Large intestine (tissue), 3 donors: ENCODE measurements around the gene DIAPH2. TPM values are rescaled to one million over a fixed set of nuclear protein-coding genes. Genes with fewer than 3 reads are reported as not detected.
"Not testable (repeated sequence)": the region's sequence is repeated elsewhere in the genome, so short reads cannot be mapped to it uniquely, and the experiment has no call there.

Source experiments
- DNase-seq, 2 donors: peaks; one replicate each; pipeline versions ENCODE4 v3.0.0 to v3.0.0-alpha.2; 2013
- H3K27ac ChIP-seq: one replicate; pipeline ENCODE4 v1.5.1; 2013; ENCODE audit warnings: low read length
- H3K27me3 ChIP-seq: 2 replicates; pipeline ENCODE4 v1.6.1; 2013; ENCODE audit warnings: low read length; ENCODE audit not compliant: control insufficient read depth, insufficient read depth
- H3K36me3 ChIP-seq: 2 replicates; pipeline ENCODE4 v1.6.1; 2013; ENCODE audit warnings: low read length; ENCODE audit not compliant: control insufficient read depth, insufficient read depth
- H3K4me1 ChIP-seq: one replicate; pipeline ENCODE4 v1.6.1; 2013; ENCODE audit warnings: low read length; ENCODE audit not compliant: control insufficient read depth, insufficient read depth
- H3K4me3 ChIP-seq: one replicate; pipeline ENCODE4 v1.5.1; 2013; ENCODE audit warnings: low read length
- H3K9me3 ChIP-seq: one replicate; pipeline ENCODE4 v1.6.1; 2013; ENCODE audit warnings: mild to moderate bottlenecking, low read depth, low read length, moderate library complexity; ENCODE audit not compliant: control insufficient read depth
- WGBS: methylation state at CpG from one replicate; pipeline ENCODE4 v1.1.5; 2013; ENCODE audit warnings: low lambda C conversion rate; ENCODE audit not compliant: insufficient coverage; 5-methylcytosine and 5-hydroxymethylcytosine counted together
- polyA plus RNA-seq: library from polyadenylated mRNA; unstranded; fragments of 120-200 nt; gene quantifications from one replicate; pipeline ENCODE4 v1.2.1, GENCODE V29; 2013

Gene DIAPH2
- polyA plus RNA-seq, 1 donor: 10.3 TPM

GRCh38 chrX:97409632-97410415, 725.2 kb downstream of the DIAPH2 start:
- H3K9me3 ChIP-seq, DNase-seq, H3K4me1 ChIP-seq, H3K27me3 ChIP-seq, H3K27ac ChIP-seq, H3K4me3 ChIP-seq, H3K36me3 ChIP-seq: not testable (repeated sequence)
- 100% methylated on average over 2 of the region's 13 CpGs for WGBS

DNA sequence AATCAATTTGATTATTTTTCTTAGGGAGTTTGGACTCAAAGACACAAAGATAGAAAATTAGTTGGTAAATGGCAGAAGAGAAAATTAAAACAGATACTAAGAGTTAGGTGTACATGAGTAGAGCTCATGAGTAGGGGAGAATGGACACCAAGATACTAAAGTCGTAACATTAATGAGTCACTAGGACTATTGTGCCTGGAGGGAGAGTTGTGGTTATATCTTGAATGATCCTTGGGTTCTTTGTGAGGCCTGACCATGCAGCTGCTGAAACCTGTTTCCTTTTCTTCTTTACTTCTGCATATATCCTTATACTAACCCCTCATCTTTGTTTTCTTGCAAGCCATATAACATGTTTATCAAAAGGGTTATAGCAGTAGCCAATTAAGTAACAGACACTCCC, 731.8 kb downstream of the DIAPH2 start:
- H3K27me3 ChIP-seq: no peaks in the 10 kb centered on the region
- no peaks in the 10 kb centered on the region for H3K4me1 ChIP-seq
- H3K27ac ChIP-seq: no peak overlapping the region
- DNase-seq: no peak
- H3K36me3 ChIP-seq: no peaks in the 10 kb centered on the region
- WGBS: no CpG with 5 or more reads among the region's 1 CpG
- H3K4me3 ChIP-seq: no peak overlapping the region
- H3K9me3 ChIP-seq: no peaks in the 10 kb centered on the region

GRCh38 chrX:97429101-97429500, 744.5 kb downstream of the DIAPH2 start:
- Histone ChIP-seq H3K36me3 (no peaks in the 10 kb centered on the region), H3K27ac (no peak overlapping the region), H3K4me1 (no peaks in the 10 kb centered on the region), H3K27me3 (no peaks in the 10 kb centered on the region), H3K4me3 (no peak overlapping the region), H3K9me3 (no peaks in the 10 kb centered on the region)
- DNase-seq: no peak
- no CpG with 5 or more reads among the region's 5 CpGs for WGBS

DNA sequence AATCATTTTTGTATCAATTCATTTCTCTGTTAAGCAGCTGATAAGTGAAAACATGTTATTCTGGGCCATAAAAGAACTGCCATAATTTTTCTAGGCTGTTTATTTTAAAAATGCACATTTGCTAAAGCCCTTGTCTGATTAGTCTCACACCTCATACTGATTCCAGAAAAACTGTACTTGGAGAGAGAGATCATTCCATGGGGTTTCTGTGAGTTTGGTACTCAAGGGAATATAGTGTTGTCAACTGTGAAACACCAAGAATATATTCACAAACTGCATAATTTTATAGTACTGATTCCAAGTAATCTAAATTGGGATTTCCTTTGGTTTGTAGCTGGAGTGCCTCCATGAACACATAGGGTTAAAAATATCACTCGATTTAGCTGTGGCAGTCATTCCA, 746.6 kb downstream of the DIAPH2 start:
- WGBS: no CpG with 5 or more reads among the region's 1 CpG
- Histone ChIP-seq H3K4me1 (no peaks in the 10 kb centered on the region), H3K9me3 (no peaks in the 10 kb centered on the region), H3K4me3 (no peak overlapping the region), H3K27me3 (no peaks in the 10 kb centered on the region), H3K36me3 (no peaks in the 10 kb centered on the region), H3K27ac (no peak overlapping the region)
- no peak for DNase-seq

DNA sequence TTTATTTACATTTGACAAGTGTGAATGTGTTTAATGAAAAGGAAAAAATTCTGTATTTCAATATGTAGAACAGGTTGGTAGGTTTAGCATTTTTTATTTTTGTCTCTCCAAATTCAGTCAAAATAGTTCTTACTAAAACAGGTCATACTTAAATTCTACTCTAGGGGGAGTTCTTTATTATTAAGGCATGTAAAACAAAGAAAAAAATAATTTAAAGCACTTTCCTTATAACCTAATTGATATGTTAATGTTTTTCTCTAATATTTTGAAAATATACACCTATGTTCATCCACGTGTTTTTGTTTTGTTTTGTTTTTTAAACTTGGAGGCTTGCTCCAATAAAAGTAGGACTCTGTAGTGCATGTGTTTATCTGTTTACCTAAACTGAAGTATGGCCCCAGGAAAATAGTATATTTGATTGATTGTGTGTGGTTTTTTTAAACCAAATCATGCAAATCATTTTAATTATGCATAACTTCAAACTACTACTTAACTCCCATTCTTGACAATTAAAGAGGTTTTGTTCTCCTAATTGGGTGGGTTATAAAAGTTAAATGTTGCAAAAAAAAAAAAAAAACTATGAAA, 761.7 kb downstream of the DIAPH2 start:
- H3K4me1 ChIP-seq: no peaks in the 10 kb centered on the region
- no peaks in the 10 kb centered on the region for H3K9me3 ChIP-seq
- no peaks in the 10 kb centered on the region for H3K27me3 ChIP-seq
- WGBS: no CpG with 5 or more reads among the region's 1 CpG
- H3K4me3 ChIP-seq: no peak overlapping the region
- H3K27ac ChIP-seq: no peak overlapping the region
- no peak for DNase-seq
- H3K36me3 ChIP-seq: no peaks in the 10 kb centered on the region

DNA sequence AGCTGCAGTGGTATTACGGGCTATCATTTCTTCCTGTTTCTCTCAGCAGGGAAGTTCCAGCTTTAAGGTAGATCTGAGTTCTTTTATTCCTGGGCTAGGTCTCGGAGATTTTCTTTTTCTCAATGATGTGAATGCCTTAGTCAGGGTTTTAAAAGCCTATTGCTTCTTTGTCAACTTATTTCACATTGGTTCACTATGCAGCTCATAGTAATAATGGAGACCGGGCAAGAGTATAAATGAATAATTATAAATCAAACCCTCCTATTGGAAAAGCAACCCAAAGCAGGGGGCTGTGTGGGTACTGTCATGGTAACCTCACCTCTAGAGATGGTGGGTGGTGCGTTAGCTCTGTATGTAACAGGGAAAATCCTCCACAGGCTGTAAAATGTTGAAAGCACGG, 762.7 kb downstream of the DIAPH2 start:
- H3K27me3 ChIP-seq: no peaks in the 10 kb centered on the region
- WGBS: no CpG with 5 or more reads among the region's 5 CpGs
- no peak for DNase-seq
- H3K27ac ChIP-seq: no peak overlapping the region
- H3K4me3 ChIP-seq: no peak overlapping the region
- no peaks in the 10 kb centered on the region for H3K9me3 ChIP-seq
- H3K4me1 ChIP-seq: no peaks in the 10 kb centered on the region
- H3K36me3 ChIP-seq: no peaks in the 10 kb centered on the region

DNA sequence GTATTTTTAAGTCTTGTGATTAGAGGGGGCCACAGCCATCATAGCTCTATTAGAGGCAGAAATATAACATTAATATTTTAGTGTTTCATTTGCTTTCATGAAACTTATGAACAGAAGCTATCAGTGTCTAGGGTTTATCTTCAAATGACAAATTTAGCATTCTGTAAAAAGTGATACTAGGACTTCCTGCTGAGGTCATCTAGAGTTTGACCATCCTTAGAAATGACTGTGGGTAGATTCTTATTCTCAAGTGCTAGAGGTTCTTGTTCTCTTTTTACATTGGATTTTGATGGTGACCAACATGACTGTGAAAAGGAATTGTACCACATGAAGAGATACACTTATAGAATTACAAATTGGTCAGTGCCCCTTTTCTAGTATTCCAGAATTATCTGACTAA, 767.6 kb downstream of the DIAPH2 start:
- H3K4me1 ChIP-seq: no peaks in the 10 kb centered on the region
- H3K36me3 ChIP-seq: no peaks in the 10 kb centered on the region
- no peak for DNase-seq
- H3K4me3 ChIP-seq: no peak overlapping the region
- H3K27ac ChIP-seq: no peak overlapping the region
- no peaks in the 10 kb centered on the region for H3K9me3 ChIP-seq
- H3K27me3 ChIP-seq: no peaks in the 10 kb centered on the region

DNA sequence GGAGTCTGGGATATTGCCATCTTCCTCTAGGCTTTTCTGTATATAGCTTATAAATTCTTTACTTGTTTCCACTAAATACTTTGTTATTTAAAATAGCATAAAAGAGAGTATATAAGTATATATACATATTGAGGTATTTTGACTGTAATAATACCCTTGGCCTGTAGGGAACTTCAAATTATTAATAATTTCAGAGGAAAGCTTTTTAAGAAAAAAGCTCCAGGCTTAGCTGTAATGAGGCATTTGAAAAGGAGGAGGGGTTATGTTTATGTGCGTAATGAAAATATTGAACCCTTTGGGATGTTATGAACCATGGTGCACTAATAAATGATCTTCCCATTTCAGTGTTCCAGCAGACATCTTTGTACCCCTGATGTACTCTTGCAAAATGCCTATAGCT, 777.1 kb downstream of the DIAPH2 start:
- Histone ChIP-seq H3K27ac (no peak overlapping the region), H3K36me3 (no peaks in the 10 kb centered on the region), H3K9me3 (no peaks in the 10 kb centered on the region), H3K4me1 (no peaks in the 10 kb centered on the region), H3K27me3 (no peaks in the 10 kb centered on the region), H3K4me3 (no peak overlapping the region)
- WGBS: no CpG with 5 or more reads among the region's 1 CpG
- no peak for DNase-seq

- H3K9me3 ChIP-seq: no peaks in the 10 kb centered on the region
- no peak overlapping the region for H3K27ac ChIP-seq
- H3K4me1 ChIP-seq: no peaks in the 10 kb centered on the region
- WGBS: no CpG with 5 or more reads among the region's 6 CpGs
- H3K36me3 ChIP-seq: no peaks in the 10 kb centered on the region
- no peaks in the 10 kb centered on the region for H3K27me3 ChIP-seq
- no peak for DNase-seq
- H3K4me3 ChIP-seq: no peak overlapping the region
These were observed 786.4 kb downstream of the DIAPH2 start for GRCh38 chrX:97471071-97471470.

- H3K27ac ChIP-seq: no peak overlapping the region
- H3K4me1 ChIP-seq: peaks cover under 1% of the 10 kb centered on the region
- H3K36me3 ChIP-seq: no peaks in the 10 kb centered on the region
- no peak overlapping the region for H3K4me3 ChIP-seq
- no peaks in the 10 kb centered on the region for H3K9me3 ChIP-seq
- no peak for DNase-seq
- no peaks in the 10 kb centered on the region for H3K27me3 ChIP-seq
- no CpG with 5 or more reads among the region's 3 CpGs for WGBS
These were observed 790.3 kb downstream of the DIAPH2 start for GRCh38 chrX:97474933-97475332.
